HCT116 (cell line): ENCODE data around the gene RAB3C. TPM values are rescaled to one million over a fixed set of nuclear protein-coding genes. Genes with fewer than 3 reads are reported as not detected.

ENCODE experiments used
- ATAC-seq: fragments of 200-7000 bp; cut with Tn5 transposase; 2 replicates; pipeline ENCODE4 v1.9.1; 2020; ENCODE audit warnings: mild to moderate bottlenecking, moderate library complexity
- BruUV-seq: library from RNA; stranded (reverse); fragments of 400-500 nt; replicated peaks from 2 replicates; lab custom pipeline; 2021; lab: Mats Ljungman, UMichigan
- CTCF ChIA-PET: fragments of 300-600 bp; sonication (Branson Sonifier 250); formaldehyde crosslinking; loops from one replicate; lab custom pipeline; 2021; ENCODE audit warnings: antibody characterized with exemption; lab: Charles Lee
- POLR2A ChIA-PET: fragments of 300-600, 350-600 bp; sonication (Branson Sonifier 250); formaldehyde crosslinking; loops from one replicate; lab custom pipeline; 2021; ENCODE audit warnings: antibody characterized with exemption; lab: Charles Lee
- RAD21 ChIA-PET, 2 experiments: fragments of 300-600 bp; sonication (Branson Sonifier 250); formaldehyde crosslinking; loops; one replicate each; lab custom pipeline; 2023; ENCODE audit warnings: low total read pairs in 2 of 2; ENCODE audit not compliant: uncharacterized antibody in 2 of 2, unreplicated experiment in 2 of 2, low non-redundant PET in 1 of 2; lab: Charles Lee
- DNase-seq: peaks from one replicate; pipeline ENCODE4 v3.0.0-alpha.2; 2010; ENCODE audit warnings: low read depth, low spot score
- H2AFZ ChIP-seq: fragments of 200-600 bp; shearing (Covaris generic), sonication (generic); 2 replicates; pipeline ENCODE4 v1.6.1; 2017; ENCODE audit warnings: low read depth, mixed run types, mixed read lengths, antibody characterized with exemption, low read length; ENCODE audit not compliant: poor library complexity, severe bottlenecking
- H3K27ac ChIP-seq: 2 replicates; pipeline ENCODE4 v1.5.1; 2012; ENCODE audit warnings: low read depth, low read length
- H3K27me3 ChIP-seq: fragments of 200-600 bp; sonication (generic); 2 replicates; pipeline ENCODE4 v1.6.1; 2016; ENCODE audit warnings: mixed run types, low read length, mixed read lengths; ENCODE audit not compliant: insufficient read depth
- H3K36me3 ChIP-seq, 2 experiments: fragments of 200-500 bp in 1 of 2; fragments of 200-600 bp in 1 of 2; sonication (Bioruptor generic) in 1 of 2; sonication (generic) in 1 of 2; 2 replicates each; pipeline versions ENCODE4 v1.5.1 to v1.6.1; 2014 to 2016; ENCODE audit warnings: low read length in 2 of 2, inconsistent platforms in 1 of 2, mixed read lengths in 1 of 2, mixed run types in 1 of 2; ENCODE audit not compliant: insufficient read depth in 2 of 2, control insufficient read depth in 1 of 2
- H3K4me1 ChIP-seq, 2 experiments: fragments of 200-600 bp in 1 of 2; sonication (generic) in 1 of 2; 2 replicates each; pipeline versions ENCODE4 v1.5.1 to v1.6.1; 2012 to 2017; ENCODE audit warnings: low read length in 2 of 2, inconsistent platforms in 1 of 2, mild to moderate bottlenecking in 1 of 2, mixed read lengths in 1 of 2, mixed run types in 1 of 2, moderate library complexity in 1 of 2; ENCODE audit not compliant: insufficient read depth in 2 of 2, control insufficient read depth in 1 of 2
- H3K4me2 ChIP-seq: fragments of 200-600 bp; sonication (generic); 2 replicates; pipeline ENCODE4 v1.6.1; 2017; ENCODE audit warnings: mixed run types, low read length, mixed read lengths
- H3K4me3 ChIP-seq, 2 experiments: fragments of 200-600 bp in 1 of 2; sonication (generic) in 1 of 2; replicated peaks in 1 of 2; 2 replicates each; pipeline ENCODE4 v1.5.1; 2011 to 2016; ENCODE audit warnings: low read length in 2 of 2, control low read depth in 1 of 2, low read depth in 1 of 2, mild to moderate bottlenecking in 1 of 2, mixed read lengths in 1 of 2, mixed run types in 1 of 2
- H3K79me2 ChIP-seq: fragments of 200-600 bp; sonication (generic); 2 replicates; pipeline ENCODE4 v1.6.1; 2017; ENCODE audit warnings: mild to moderate bottlenecking, mixed run types, low read length, moderate library complexity, mixed read lengths; ENCODE audit not compliant: insufficient read depth
- H3K9ac ChIP-seq: fragments of 200-600 bp; sonication (generic); 2 replicates; pipeline ENCODE4 v1.6.1; 2016; ENCODE audit warnings: low read length, mixed read lengths
- H3K9me2 ChIP-seq: fragments of 200-600 bp; sonication (generic), shearing (Covaris generic); 2 replicates; pipeline ENCODE4 v1.6.1; 2017; ENCODE audit warnings: mixed run types, mild to moderate bottlenecking, moderate library complexity; ENCODE audit not compliant: insufficient read depth
- H3K9me3 ChIP-seq, 2 experiments: fragments of 200-500 bp in 1 of 2; fragments of 200-600 bp in 1 of 2; sonication (Bioruptor generic) in 1 of 2; sonication (generic) in 1 of 2; 2 replicates each; pipeline ENCODE4 v1.6.1; 2014 to 2017; ENCODE audit warnings: low read length in 2 of 2, mixed read lengths in 2 of 2, inconsistent platforms in 1 of 2, low read depth in 1 of 2, mild to moderate bottlenecking in 1 of 2, mixed run types in 1 of 2, moderate library complexity in 1 of 2; ENCODE audit not compliant: control insufficient read depth in 1 of 2, insufficient read depth in 1 of 2
- H4K20me1 ChIP-seq: fragments of 200-600 bp; sonication (generic), shearing (Covaris generic); 2 replicates; pipeline ENCODE4 v1.6.1; 2017; ENCODE audit warnings: mixed run types, mild to moderate bottlenecking, moderate library complexity; ENCODE audit not compliant: insufficient read depth
- FOSL1 ChIP-seq: IDR thresholded peaks from 2 replicates; pipeline ENCODE4 v1.6.1; 2012; ENCODE audit warnings: low read depth
- JUND ChIP-seq: IDR thresholded peaks from 2 replicates; pipeline ENCODE4 v1.6.1; 2012
- SIN3A ChIP-seq: IDR thresholded peaks from 2 replicates; pipeline ENCODE4 v1.6.1; 2012; ENCODE audit warnings: low read depth
- TCF7L2 ChIP-seq: IDR thresholded peaks from 2 replicates; pipeline ENCODE4 v1.7.0; 2011; ENCODE audit warnings: borderline replicate concordance, inconsistent platforms; ENCODE audit not compliant: insufficient read depth, insufficient read length; ENCODE audit errors: extremely low read depth
- YY1 ChIP-seq: IDR thresholded peaks from 2 replicates; pipeline ENCODE4 v1.6.1; 2011; ENCODE audit warnings: low read length, low read depth, moderate library complexity, mild to moderate bottlenecking; ENCODE audit not compliant: insufficient replicate concordance; ENCODE audit errors: extremely low read depth
- intact Hi-C: fragments of 100-400 bp; cut with micrococcal nuclease; formaldehyde crosslinking; loops from 2 replicates; pipeline ENCODE4 v1.10.0; 2022
- total RNA-seq: library from RNA; stranded (reverse); gene quantifications from one replicate; pipeline ENCODE4 v1.2.1, GENCODE V29; 2021; ENCODE audit not compliant: unreplicated experiment

The RAB3C gene
- total RNA-seq, 1 experiment from 2014 or later, result not detected

DNA sequence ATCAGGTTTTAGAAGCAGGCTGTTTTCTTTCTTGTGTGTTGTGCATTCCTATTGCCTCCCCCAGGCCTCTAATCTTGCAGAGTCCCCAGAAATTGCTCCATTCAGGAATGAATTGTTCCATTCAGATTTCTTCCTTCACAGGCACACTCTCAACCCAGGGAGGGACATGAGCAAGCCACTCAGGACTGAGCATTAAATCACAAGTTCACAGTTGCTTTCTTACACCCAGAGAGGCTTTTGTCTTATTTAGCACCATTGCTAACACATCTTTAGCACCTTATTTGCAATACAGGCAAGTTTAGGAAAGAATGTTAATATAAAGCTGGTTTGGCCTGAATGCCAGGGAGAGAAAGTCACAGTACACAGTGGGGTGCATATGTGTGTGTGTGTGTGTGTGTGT lies 221.4 kb downstream of the RAB3C start:
- Histone ChIP-seq H4K20me1 (no peaks in the 10 kb centered on the region), H3K4me1 (no peaks in the 10 kb centered on the region), H3K27ac (no peak overlapping the region), H3K4me3 (no peak overlapping the region), H3K9me2 (no peaks in the 10 kb centered on the region)
- no peak for ATAC-seq
- no peak for TF ChIP-seq SIN3A
- no peak for TF ChIP-seq JUND
- TF ChIP-seq FOSL1, result no peak
- TF ChIP-seq TCF7L2, result no peak
- TF ChIP-seq, all 23 proteins: peak for 0
- no peak overlapping the region for H3K4me2 ChIP-seq
- no peak overlapping the region for H2AFZ ChIP-seq
- ChIA-PET CTCF (no interaction called here), POLR2A (no interaction called here), RAD21 (no interaction called here)
- no peaks in the 10 kb centered on the region for H3K36me3 ChIP-seq
- DNase-seq, result no peak
- peaks cover 27% of the 10 kb centered on the region for H3K27me3 ChIP-seq
- no peak overlapping the region for H3K9ac ChIP-seq
- BruUV-seq, result no TSS peak
- H3K9me3 ChIP-seq, result no peaks in the 10 kb centered on the region
- intact Hi-C loops, result no loop called here
- no peaks in the 10 kb centered on the region for H3K79me2 ChIP-seq

DNA sequence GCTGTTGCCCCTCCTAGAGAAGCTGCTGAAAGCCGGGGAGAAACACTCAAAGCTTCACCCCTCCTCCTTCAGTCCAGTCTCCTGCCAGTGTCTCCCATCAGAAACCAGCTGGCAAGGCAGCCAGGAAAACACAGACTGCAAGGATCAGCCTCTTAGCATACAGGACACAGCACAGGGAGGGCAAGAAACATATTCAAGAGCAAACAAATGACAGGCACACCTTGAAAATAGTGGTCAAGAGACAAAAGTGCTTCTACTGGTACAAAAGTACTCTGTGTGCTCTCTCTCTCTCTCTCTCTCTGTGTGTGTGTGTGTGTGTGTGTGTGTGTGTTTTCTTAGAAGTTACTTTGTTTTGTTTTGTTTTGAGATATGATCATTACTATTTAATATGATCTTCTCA lies 227.2 kb downstream of the RAB3C start:
- Histone ChIP-seq H3K9me2 (no peaks in the 10 kb centered on the region), H3K27me3 (peaks cover 3% of the 10 kb centered on the region; the same call in 1 of the 2 replicates), H3K9me3 (no peaks in the 10 kb centered on the region), H3K9ac (no peak overlapping the region), H3K27ac (no peak overlapping the region), H4K20me1 (no peaks in the 10 kb centered on the region), H3K36me3 (no peaks in the 10 kb centered on the region), H3K79me2 (no peaks in the 10 kb centered on the region), H3K4me2 (no peak overlapping the region), H3K4me3 (no peak overlapping the region), H3K4me1 (no peaks in the 10 kb centered on the region), H2AFZ (no peak overlapping the region)
- no peak for DNase-seq
- no peak for ATAC-seq
- ChIA-PET RAD21 (no interaction called here), CTCF (no interaction called here), POLR2A (no interaction called here)
- intact Hi-C loops, result no loop called here
- TF ChIP-seq YY1, result no peak
- no peak for TF ChIP-seq JUND
- no TSS peak for BruUV-seq
